Uterus (tissue), 4 donors: ENCODE data around the gene STRAP. TPM values are rescaled to one million over a fixed set of nuclear protein-coding genes. Genes with fewer than 3 reads are reported as not detected.

Experiments used
- DNase-seq, 2 donors: peaks; one replicate each; pipeline ENCODE4 v3.0.0-alpha.2; 2019 to 2020
- H3K27ac ChIP-seq, 2 donors: fragments of 200-600 bp; sonication (generic); 1 replicate in 1 of 2; 2 replicates in 1 of 2; pipeline ENCODE4 v1.5.1; 2016 to 2018
- H3K27me3 ChIP-seq, 2 donors: fragments of 200-600 bp; sonication (generic); one replicate each; pipeline ENCODE4 v1.5.1; 2018 to 2019; ENCODE audit warnings: control low read depth in 1 of 2
- H3K36me3 ChIP-seq, 2 donors: fragments of 200-600 bp; sonication (generic); one replicate each; pipeline ENCODE4 v1.5.1; 2019; ENCODE audit warnings: control low read depth in 1 of 2
- H3K4me1 ChIP-seq, 2 donors: fragments of 200-600 bp; sonication (generic); one replicate each; pipeline ENCODE4 v1.5.1; 2018 to 2019; ENCODE audit warnings: control low read depth in 1 of 2
- H3K4me3 ChIP-seq, 2 donors: fragments of 200-600 bp; sonication (generic); 1 replicate in 1 of 2; 2 replicates in 1 of 2; pipeline ENCODE4 v1.5.1; 2018 to 2019; ENCODE audit warnings: mild to moderate bottlenecking in 1 of 2
- H3K9me3 ChIP-seq, 2 donors: fragments of 200-600 bp; sonication (generic); one replicate each; pipeline ENCODE4 v1.5.1; 2019; ENCODE audit warnings: control low read depth in 1 of 2
- CTCF ChIP-seq, 4 experiments: fragments of 200-600 bp in 2 of 4; fragments of 450-650 bp in 2 of 4; sonication (generic) in 2 of 4; IDR thresholded peaks; one replicate each; pipeline ENCODE4 v1.5.1; 2016 to 2019; ENCODE audit warnings: antibody characterized with exemption in 4 of 4, mild to moderate bottlenecking in 2 of 4, moderate library complexity in 1 of 4
- POLR2A ChIP-seq, 2 donors: fragments of 450-650 bp; IDR thresholded peaks; one replicate each; pipeline ENCODE4 v1.6.1; 2016; ENCODE audit warnings: antibody characterized with exemption in 2 of 2, mild to moderate bottlenecking in 1 of 2, moderate library complexity in 1 of 2
- intact Hi-C: fragments of 100-400 bp; cut with DNase I; formaldehyde crosslinking; loops from one replicate; pipeline ENCODE4 v1.15.1; 2023; ENCODE audit warnings: low total_unique reads
- total RNA-seq, 4 donors: library from RNA; depleted of rRNA in 3 of 4; stranded (reverse); fragments of >200 nt in 3 of 4; gene quantifications; one replicate each; pipeline versions ENCODE4 v1.1.0 to v1.2.4, GENCODE V29; 2014 to 2023
- donor health status: DM: yes; HTN: yes; CAD: no.

The STRAP gene
- total RNA-seq, 4 donors from 2014 or later, result 43.8 to 65.8 (median 58.2) TPM

DNA sequence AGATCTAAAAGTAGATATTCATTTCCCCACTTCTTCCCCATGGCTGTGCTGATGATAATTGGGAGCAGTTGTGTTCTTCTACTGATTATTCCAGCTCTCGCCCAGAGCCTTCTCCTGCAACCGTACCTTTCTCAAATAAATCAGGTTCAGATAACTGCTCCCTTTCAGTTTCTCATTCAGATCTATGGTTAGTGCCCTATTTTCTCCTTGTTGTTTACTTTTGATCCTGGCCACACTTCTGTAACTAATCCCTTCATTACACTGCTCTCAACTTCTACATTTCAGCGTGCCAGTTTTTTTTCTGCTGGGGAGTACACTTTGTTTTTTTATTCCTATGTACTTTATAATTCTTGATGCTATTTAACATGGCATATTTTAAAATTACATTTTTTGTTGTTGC, 2.8 kb upstream of the STRAP start:
- H3K36me3 ChIP-seq, result no peaks in the 10 kb centered on the region
- H3K27ac ChIP-seq, result no peak overlapping the region
- no peaks in the 10 kb centered on the region for H3K9me3 ChIP-seq
- no peak for TF ChIP-seq POLR2A (IDR thresholded peaks at IDR 0.05)
- TF ChIP-seq CTCF (IDR thresholded peaks at IDR 0.05), result no peak
- H3K4me3 ChIP-seq, result no peak overlapping the region
- H3K4me1 ChIP-seq, result peaks cover 0 to 7% of the 10 kb centered on the region in 2 donors
- no peak for DNase-seq
- intact Hi-C loops, result no loop called here
- H3K27me3 ChIP-seq, result no peaks in the 10 kb centered on the region

- no peaks in the 10 kb centered on the region for H3K36me3 ChIP-seq
- no peaks in the 10 kb centered on the region for H3K9me3 ChIP-seq
- peak overlapping the region in 1 of 2 donors; percentile 97 for H3K27ac ChIP-seq
- TF ChIP-seq POLR2A (IDR thresholded peaks at IDR 0.05), result no peak
- TF ChIP-seq CTCF (IDR thresholded peaks at IDR 0.05), result no peak
- H3K27me3 ChIP-seq, result no peaks in the 10 kb centered on the region
- H3K4me1 ChIP-seq, result peaks cover 0 to 7% of the 10 kb centered on the region in 2 donors
- intact Hi-C loops, result no loop called here
- no peak overlapping the region for H3K4me3 ChIP-seq
- DNase-seq, result no peak
Measured at GRCh38 chr12:15880721-15881120, 1.5 kb upstream of the STRAP start.

GRCh38 chr12:15883536-15883935, 1.3 kb downstream of the STRAP start:
- no peak for DNase-seq
- no peaks in the 10 kb centered on the region for H3K9me3 ChIP-seq
- H3K36me3 ChIP-seq, result no peaks in the 10 kb centered on the region
- H3K27me3 ChIP-seq, result no peaks in the 10 kb centered on the region
- H3K4me3 ChIP-seq, result peak overlapping the region; percentile 84 to 97
- TF ChIP-seq POLR2A (IDR thresholded peaks at IDR 0.05) (no peak), CTCF (IDR thresholded peaks at IDR 0.05) (no peak)
- intact Hi-C loops, result no loop called here
- peak overlapping the region; percentile 95 to 97 for H3K27ac ChIP-seq
- H3K4me1 ChIP-seq, result peaks cover 0 to 7% of the 10 kb centered on the region in 2 donors

- Histone ChIP-seq H3K4me1 (peaks cover 0 to 7% of the 10 kb centered on the region in 2 donors), H3K9me3 (no peaks in the 10 kb centered on the region), H3K27ac (no peak overlapping the region), H3K36me3 (no peaks in the 10 kb centered on the region), H3K27me3 (no peaks in the 10 kb centered on the region), H3K4me3 (no peak overlapping the region)
- no peak for DNase-seq
- intact Hi-C loops, result no loop called here
- TF ChIP-seq CTCF (IDR thresholded peaks at IDR 0.05) (no peak), POLR2A (IDR thresholded peaks at IDR 0.05) (no peak)
Measured at GRCh38 chr12:15886372-15887042, 4.3 kb downstream of the STRAP start.

DNA sequence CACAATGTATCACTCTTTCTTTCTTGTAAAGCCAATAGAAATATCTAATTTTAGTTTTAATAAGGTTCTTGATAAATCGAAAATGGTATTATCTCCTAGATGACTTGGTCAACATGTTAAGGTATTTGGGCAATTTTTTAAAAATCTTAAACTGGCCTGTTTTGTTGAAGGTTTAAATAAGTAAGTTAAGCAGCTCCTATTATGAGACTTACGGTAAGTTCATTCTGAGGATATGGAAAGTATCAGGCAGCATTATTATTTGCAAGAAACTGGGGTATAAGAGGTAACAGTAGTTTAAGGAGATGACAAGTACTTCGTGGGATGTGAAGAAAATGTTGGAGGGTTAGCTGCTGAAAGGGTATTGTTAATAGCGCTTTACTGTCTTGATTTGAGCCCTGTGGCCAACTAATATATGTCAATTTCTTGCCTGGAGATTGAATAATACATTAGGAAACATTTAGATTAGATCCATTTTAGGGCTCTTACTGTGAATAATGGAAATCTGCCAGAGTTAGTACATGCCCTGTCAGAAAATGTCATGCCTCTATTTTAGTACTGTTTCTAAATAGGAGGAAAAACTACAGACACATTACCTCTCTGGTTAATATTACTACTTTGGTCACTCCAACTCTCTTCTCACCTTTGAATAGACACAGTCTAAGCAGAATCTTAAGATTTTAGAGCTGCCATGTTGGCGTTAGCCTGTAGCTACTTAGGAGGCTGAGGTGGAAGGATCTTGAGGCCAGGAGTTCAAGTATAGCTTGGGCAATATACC, 5.0 kb downstream of the STRAP start:
- Histone ChIP-seq H3K9me3 (no peaks in the 10 kb centered on the region), H3K27ac (no peak overlapping the region), H3K4me1 (peaks cover 0 to 7% of the 10 kb centered on the region in 2 donors), H3K27me3 (no peaks in the 10 kb centered on the region), H3K36me3 (no peaks in the 10 kb centered on the region), H3K4me3 (no peak overlapping the region)
- no peak for TF ChIP-seq POLR2A (IDR thresholded peaks at IDR 0.05)
- no peak for TF ChIP-seq CTCF (IDR thresholded peaks at IDR 0.05)
- DNase-seq, result no peak
- intact Hi-C loops, result no loop called here
